Measurements from ENCODE around the gene ATXN10.

- no peak for TF ChIP-seq TCF12 (IDR thresholded peaks at IDR 0.05; ENCODE audit: low read depth, low read length)
- no peak for TF ChIP-seq MAX (IDR thresholded peaks at IDR 0.05)
- no peak for TF ChIP-seq CHD2 (IDR thresholded peaks at IDR 0.05; ENCODE audit: low read length)
Observed at GRCh38 chr22:45639747-45640102, 31.9 kb upstream of the ATXN10 start.

Measured in H1 (cell line).